Measurements from ENCODE around the gene FMN1.

The FMN1 gene

DNA sequence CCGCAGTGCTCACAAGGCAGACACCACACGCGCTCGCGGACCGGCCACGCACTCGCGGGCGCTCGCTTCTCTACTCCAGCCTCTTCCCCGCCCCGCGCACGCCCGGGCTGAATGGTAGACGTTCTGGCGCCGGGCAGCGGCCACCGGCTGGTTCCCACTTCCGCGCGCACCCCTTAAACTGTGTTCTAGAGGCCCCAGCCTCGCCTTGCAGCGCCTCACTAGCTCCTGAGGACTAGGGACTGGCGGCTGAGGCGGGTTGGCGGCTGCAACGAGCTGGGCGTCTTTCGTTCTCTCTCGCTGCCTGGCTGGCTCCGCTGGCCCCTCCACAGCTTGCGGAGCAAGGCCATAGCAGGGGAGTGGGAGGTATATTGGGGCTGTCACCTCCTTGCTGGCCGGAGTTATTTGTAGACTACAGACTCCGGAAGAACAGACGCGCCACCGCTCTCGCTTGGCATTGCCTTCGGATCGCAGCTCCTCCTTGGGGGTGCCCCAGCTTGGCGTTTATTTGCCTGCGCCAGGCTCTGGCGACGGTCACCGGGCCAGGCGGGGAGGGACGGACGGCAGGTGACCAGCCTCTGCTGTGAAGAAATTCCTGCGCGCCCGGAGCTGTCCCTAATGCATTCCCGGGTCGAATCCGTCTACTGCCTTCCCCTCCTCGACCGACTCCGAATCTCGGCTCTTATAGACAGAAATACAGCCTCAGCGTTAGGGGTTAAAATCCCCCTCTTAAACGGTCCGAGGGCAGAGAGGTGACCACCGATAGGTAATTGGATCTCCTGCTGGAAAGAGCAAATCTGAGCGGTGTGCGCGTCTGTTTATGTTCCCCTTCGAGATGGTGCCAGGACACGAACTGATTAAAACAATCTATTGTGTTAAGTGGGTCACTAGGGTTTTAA, 475.4 kb downstream of the FMN1 start:
- DNase-seq: peak; percentile 11
- Histone ChIP-seq H3K27me3 (peaks cover 71% of the 10 kb centered on the region), H3K4me3 (ENCODE audit: low read depth, low read length) (peak overlapping the region; percentile 27), H3K4me1 (no peaks in the 10 kb centered on the region), H3K36me3 (no peaks in the 10 kb centered on the region), H3K9me3 (no peaks in the 10 kb centered on the region)
- no peak for TF ChIP-seq CTCF (IDR thresholded peaks at IDR 0.05; ENCODE audit: low read depth, low read length)

GRCh38 chr15:32718227-32718820, 476.2 kb downstream of the FMN1 start:
- Histone ChIP-seq H3K27me3 (peaks cover 77% of the 10 kb centered on the region), H3K4me3 (ENCODE audit: low read depth, low read length) (peak overlapping the region; percentile 27)
- DNase-seq: peak; percentile 18

DNA sequence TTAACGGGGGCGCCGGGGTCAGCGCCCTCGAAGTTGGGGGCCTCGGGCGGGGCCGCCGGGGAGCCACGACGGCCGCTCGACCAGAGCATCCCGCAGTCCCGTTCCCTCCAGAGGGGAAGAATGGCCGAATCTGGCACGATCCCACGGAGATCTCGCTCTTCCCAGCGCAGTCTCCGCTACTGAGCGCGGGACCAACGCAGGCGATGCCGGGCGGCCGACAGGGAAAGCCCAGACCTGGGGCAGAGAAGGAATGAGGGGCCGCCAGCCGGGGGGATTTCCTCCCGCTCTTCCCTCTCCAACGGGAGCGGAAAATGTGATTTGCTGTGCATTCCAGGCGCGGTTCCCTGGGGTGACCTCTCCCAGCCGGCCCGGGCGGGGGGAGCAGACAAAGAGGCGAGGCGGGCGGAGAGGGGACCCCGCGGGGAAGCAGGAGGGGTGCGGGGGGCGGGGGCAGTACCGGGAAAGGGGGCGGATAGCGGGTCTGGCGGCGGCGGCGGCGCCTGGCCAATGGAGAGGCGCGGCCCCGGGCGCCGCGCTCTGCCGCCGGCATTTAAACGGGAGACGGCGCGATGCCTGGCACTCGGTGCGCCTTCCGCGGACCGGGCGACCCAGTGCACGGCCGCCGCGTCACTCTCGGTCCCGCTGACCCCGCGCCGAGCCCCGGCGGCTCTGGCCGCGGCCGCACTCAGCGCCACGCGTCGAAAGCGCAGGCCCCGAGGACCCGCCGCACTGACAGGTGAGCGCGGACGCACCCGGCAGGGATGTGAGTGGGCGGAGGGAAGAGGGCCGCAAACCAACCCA, 476.9 kb downstream of the FMN1 start, which contains the start of gene GREM1:
Gene GREM1, plus strand, starts transcription at position 579 of the 801 bp plus-strand sequence. CDS start 12,687 bp downstream, outside the sequence.
- Histone ChIP-seq H3K27me3 (peaks cover 78% of the 10 kb centered on the region), H3K9me3 (no peaks in the 10 kb centered on the region), H3K4me1 (no peaks in the 10 kb centered on the region), H3K36me3 (no peaks in the 10 kb centered on the region), H3K4me3 (ENCODE audit: low read depth, low read length) (peak within 1 kb of the TSS; percentile 27)
- no peak for TF ChIP-seq CTCF (IDR thresholded peaks at IDR 0.05; ENCODE audit: low read depth, low read length)
- no peak for DNase-seq

More at GRCh38 chr15:32718227-32718820, 476.2 kb downstream of the FMN1 start:
- no peaks in the 10 kb centered on the region for H3K9me3 ChIP-seq
- H3K36me3 ChIP-seq: no peaks in the 10 kb centered on the region
- TF ChIP-seq CTCF (IDR thresholded peaks at IDR 0.05; ENCODE audit: low read depth, low read length): no peak
- H3K4me1 ChIP-seq: no peaks in the 10 kb centered on the region

- peaks cover 78% of the 10 kb centered on the region for H3K27me3 ChIP-seq
- H3K4me3 ChIP-seq (ENCODE audit: low read depth, low read length): no peak overlapping the region
- no peak for DNase-seq
- no peak for TF ChIP-seq CTCF (IDR thresholded peaks at IDR 0.05; ENCODE audit: low read depth, low read length)
- no peaks in the 10 kb centered on the region for H3K36me3 ChIP-seq
- H3K4me1 ChIP-seq: no peaks in the 10 kb centered on the region
- no peaks in the 10 kb centered on the region for H3K9me3 ChIP-seq
Observed at GRCh38 chr15:32716915-32717425, 477.5 kb downstream of the FMN1 start.

DNA sequence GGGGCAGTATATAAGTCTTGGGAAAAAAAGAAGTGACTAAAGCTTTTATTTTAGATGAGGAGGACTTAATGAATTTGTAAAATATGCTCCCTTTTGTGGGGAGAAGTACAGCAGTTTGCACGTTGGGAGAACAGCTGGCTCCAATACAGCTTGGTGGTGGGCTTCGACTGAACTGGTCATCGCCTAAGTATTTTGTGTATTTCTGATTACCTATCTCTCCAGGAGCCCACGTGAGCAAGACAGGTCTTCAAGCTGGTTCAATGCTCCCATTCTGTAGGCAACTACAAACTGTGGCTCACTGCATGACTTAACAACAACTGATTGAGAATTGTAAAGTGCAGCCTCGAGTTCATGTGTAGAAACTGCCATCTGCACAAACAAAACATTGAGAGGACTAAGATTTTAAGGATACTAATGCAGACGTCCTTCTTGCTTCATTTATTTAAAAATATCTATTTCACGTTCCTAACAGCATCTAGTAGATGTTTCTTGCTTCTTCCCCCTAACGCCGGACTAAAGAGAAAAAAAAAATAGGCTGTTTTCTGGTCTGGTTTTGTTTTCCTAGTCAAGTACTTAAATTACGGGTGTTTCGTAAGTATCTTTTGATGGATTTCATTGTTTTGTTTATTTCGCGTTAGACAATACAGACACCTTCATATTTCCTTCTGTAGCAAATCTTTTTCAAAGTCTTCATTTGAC, 478.1 kb downstream of the FMN1 start:
- H3K9me3 ChIP-seq: no peaks in the 10 kb centered on the region
- TF ChIP-seq CTCF (IDR thresholded peaks at IDR 0.05; ENCODE audit: low read depth, low read length): no peak
- no peaks in the 10 kb centered on the region for H3K4me1 ChIP-seq
- H3K27me3 ChIP-seq: peaks cover 77% of the 10 kb centered on the region
- DNase-seq: no peak
- H3K36me3 ChIP-seq: no peaks in the 10 kb centered on the region
- no peak overlapping the region for H3K4me3 ChIP-seq (ENCODE audit: low read depth, low read length)
